SU-DHL-6 (cell line): ENCODE measurements around the gene UBFD1.

Source experiments
- H2AFZ ChIP-seq: fragments of 200-600 bp; sonication (generic); 2 replicates; pipeline ENCODE4 v1.6.1; 2014; ENCODE audit warnings: low read depth, mild to moderate bottlenecking, moderate library complexity, mixed read lengths, antibody characterized with exemption, low read length; ENCODE audit not compliant: severe bottlenecking
- H3F3A ChIP-seq: fragments of 200-600 bp; shearing (Covaris generic); 2 replicates; pipeline ENCODE4 v1.6.0; 2016; ENCODE audit warnings: antibody characterized with exemption, mild to moderate bottlenecking; ENCODE audit not compliant: insufficient read depth
- H3K27ac ChIP-seq: fragments of 200-600 bp; sonication (generic); 2 replicates; pipeline ENCODE4 v1.5.1; 2016; ENCODE audit warnings: low read depth, mild to moderate bottlenecking, low read length, moderate library complexity, mixed read lengths
- H3K27me3 ChIP-seq: fragments of 200-600 bp; sonication (generic), shearing (Covaris generic); 2 replicates; pipeline ENCODE4 v1.6.0; 2014; ENCODE audit warnings: mild to moderate bottlenecking, low read length
- H3K36me3 ChIP-seq: fragments of 200-600 bp; sonication (generic); 2 replicates; pipeline ENCODE4 v1.6.1; 2014; ENCODE audit warnings: mild to moderate bottlenecking, low read length, mixed read lengths
- H3K4me2 ChIP-seq: fragments of 300-600, 200-600 bp; shearing (Covaris generic), sonication (generic); 2 replicates; pipeline ENCODE4 v1.6.0; 2014; ENCODE audit warnings: low read length, low read depth, mild to moderate bottlenecking; ENCODE audit not compliant: poor library complexity, severe bottlenecking
- H3K4me3 ChIP-seq: fragments of 200-600 bp; sonication (generic); 2 replicates; pipeline ENCODE4 v1.5.1; 2014; ENCODE audit warnings: antibody characterized with exemption, low read length, mild to moderate bottlenecking, mixed read lengths; ENCODE audit not compliant: insufficient read depth, poor library complexity, severe bottlenecking
- H3K79me2 ChIP-seq: fragments of 200-600 bp; sonication (generic); 2 replicates; pipeline ENCODE4 v1.6.1; 2014; ENCODE audit warnings: mild to moderate bottlenecking, low read length, moderate library complexity; ENCODE audit not compliant: insufficient read depth
- H3K9ac ChIP-seq: fragments of 200-600 bp; sonication (generic); 2 replicates; pipeline ENCODE4 v1.7.0; 2014; ENCODE audit warnings: mild to moderate bottlenecking, low read length
- H3K9me2 ChIP-seq: fragments of 200-600 bp; sonication (generic); replicated peaks from 2 replicates; pipeline ENCODE4 v1.6.1; 2014; ENCODE audit warnings: low read length; ENCODE audit not compliant: insufficient read depth
- H3K9me3 ChIP-seq: fragments of 200-600 bp; sonication (generic); 2 replicates; pipeline ENCODE4 v1.6.1; 2014; ENCODE audit warnings: low read length, mixed read lengths; ENCODE audit not compliant: insufficient read depth
- H4K20me1 ChIP-seq: fragments of 200-600 bp; sonication (generic); 2 replicates; pipeline ENCODE4 v1.6.1; 2014; ENCODE audit warnings: low read depth, mild to moderate bottlenecking, antibody characterized with exemption, low read length, moderate library complexity, mixed read lengths
- CTCF ChIP-seq: fragments of 200-600 bp; sonication (generic); IDR thresholded peaks from one replicate; pipeline ENCODE4 v1.5.1; 2017; ENCODE audit warnings: antibody characterized with exemption, mild to moderate bottlenecking, low read length, moderate library complexity; ENCODE audit not compliant: insufficient read depth, poor library complexity, severe bottlenecking
- EZH2phosphoT487 ChIP-seq: fragments of 200-600 bp; sonication (generic), shearing (Covaris generic); conservative IDR thresholded peaks from 2 replicates; pipeline ENCODE4 v1.6.1; 2018; ENCODE audit warnings: mild to moderate bottlenecking, antibody characterized with exemption, low read length, moderate library complexity, mixed read lengths

UBFD1 gene

DNA sequence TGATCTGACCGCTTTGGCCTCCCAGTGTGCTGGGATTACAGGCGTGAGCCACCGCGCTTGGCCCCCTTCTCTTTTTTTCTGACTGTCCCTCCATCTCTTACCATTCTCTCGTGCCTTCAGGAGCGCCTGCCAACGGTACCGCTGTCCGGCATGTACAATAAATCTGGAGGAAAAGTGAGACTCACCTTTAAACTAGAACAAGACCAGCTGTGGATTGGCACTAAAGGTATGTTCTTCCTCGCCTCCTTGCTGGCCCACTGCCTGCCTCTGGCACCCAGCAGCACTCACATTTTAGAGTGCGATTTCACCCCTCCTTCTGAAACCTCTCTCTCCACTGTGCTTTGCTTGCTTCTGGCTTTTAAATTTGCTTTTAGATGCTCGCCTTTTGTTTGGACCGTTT, 5.0 kb downstream of the UBFD1 start:
- Histone ChIP-seq H2AFZ (no peak overlapping the region), H3K4me2 (no peak overlapping the region), H3K9ac (no peak overlapping the region), H3K36me3 (no peaks in the 10 kb centered on the region), H4K20me1 (no peaks in the 10 kb centered on the region), H3K9me3 (no peaks in the 10 kb centered on the region), H3K27me3 (no peaks in the 10 kb centered on the region), H3K79me2 (peaks cover 24% of the 10 kb centered on the region), H3F3A (peaks cover 5% of the 10 kb centered on the region; the same call in 1 of the 2 replicates), H3K9me2 (no peaks in the 10 kb centered on the region), H3K27ac (no peak overlapping the region), H3K4me3 (no peak overlapping the region)
- TF ChIP-seq EZH2phosphoT487 (no peak), CTCF (no peak)

DNA sequence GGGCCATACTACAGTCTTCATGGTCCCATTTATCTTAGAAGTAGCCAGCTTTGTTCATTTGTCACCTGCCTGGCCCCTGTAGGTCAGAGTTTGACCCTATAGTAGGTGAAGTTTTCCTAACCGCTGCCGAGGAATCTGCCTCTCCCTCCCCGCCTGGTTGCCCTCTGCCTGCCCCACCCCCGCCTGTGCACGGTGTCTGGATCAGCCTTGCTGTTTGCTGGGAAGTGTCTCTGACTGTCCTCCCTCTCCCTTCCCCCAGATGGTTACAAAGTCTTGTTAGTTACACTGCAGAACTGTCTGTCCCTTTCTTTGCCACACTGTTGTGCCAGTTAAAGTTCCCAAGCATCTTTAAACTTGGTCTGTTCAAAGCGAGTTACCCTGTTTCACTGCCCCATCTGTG, 5.7 kb downstream of the UBFD1 start:
- H3K27ac ChIP-seq, result no peak overlapping the region
- H3K27me3 ChIP-seq, result no peaks in the 10 kb centered on the region
- no peak overlapping the region for H3K4me3 ChIP-seq
- no peaks in the 10 kb centered on the region for H3K36me3 ChIP-seq
- no peaks in the 10 kb centered on the region for H4K20me1 ChIP-seq
- no peak overlapping the region for H3K4me2 ChIP-seq
- no peaks in the 10 kb centered on the region for H3K9me2 ChIP-seq
- peaks cover 5% of the 10 kb centered on the region; the same call in 1 of the 2 replicates for H3F3A ChIP-seq
- peaks cover 19% of the 10 kb centered on the region for H3K79me2 ChIP-seq
- no peak overlapping the region for H3K9ac ChIP-seq
- no peak for TF ChIP-seq EZH2phosphoT487
- TF ChIP-seq CTCF, result no peak
- H3K9me3 ChIP-seq, result no peaks in the 10 kb centered on the region
- H2AFZ ChIP-seq, result no peak overlapping the region

DNA sequence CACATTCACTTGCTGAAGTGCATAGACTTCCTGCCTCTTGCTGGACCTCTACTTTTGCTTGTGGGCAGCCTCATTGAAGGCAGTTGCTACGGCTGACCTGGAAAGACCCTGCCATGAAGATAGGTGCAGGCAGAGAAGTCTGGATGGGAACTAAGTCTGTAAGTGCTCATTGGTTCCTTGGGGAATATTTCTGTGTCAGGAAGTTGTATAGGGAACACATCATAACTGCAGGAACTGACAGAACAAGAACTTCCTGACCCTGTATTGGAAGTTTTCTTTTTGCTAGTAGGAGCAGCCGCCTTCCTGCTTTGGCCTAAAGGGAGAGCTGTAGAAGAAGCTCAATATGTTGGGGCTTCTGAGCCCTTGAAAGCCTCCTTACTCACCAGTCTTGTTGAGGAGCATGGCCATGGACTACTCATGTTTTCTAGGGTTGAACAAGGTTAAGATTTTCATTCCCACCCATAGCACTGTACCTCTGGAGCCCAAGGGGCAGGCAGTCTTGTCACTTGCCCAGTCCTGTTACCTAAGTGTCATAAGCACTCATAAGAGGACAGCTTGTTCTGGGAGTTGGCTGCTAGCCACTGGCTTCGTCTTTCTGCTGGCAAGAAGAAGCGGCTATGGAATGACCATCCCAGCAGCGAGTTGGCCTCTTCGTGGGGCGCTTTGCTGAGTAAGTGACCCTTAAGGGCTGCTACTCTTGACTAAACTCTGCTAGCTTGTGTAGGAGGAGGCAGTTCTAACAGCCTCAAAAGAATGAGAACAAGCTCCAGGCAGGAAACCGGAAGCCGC, 7.2 kb downstream of the UBFD1 start:
- Histone ChIP-seq H3K9me3 (no peaks in the 10 kb centered on the region), H3K4me3 (no peak overlapping the region), H3F3A (peaks cover 5% of the 10 kb centered on the region; the same call in 1 of the 2 replicates), H4K20me1 (no peaks in the 10 kb centered on the region), H3K27ac (no peak overlapping the region), H3K9ac (no peak overlapping the region), H3K4me2 (no peak overlapping the region), H3K36me3 (no peaks in the 10 kb centered on the region), H2AFZ (no peak overlapping the region), H3K79me2 (peaks cover 3% of the 10 kb centered on the region; the same call in 1 of the 2 replicates), H3K9me2 (no peaks in the 10 kb centered on the region), H3K27me3 (no peaks in the 10 kb centered on the region)
- TF ChIP-seq CTCF, result no peak
- TF ChIP-seq EZH2phosphoT487, result no peak
